ENCODE measurements around the gene DLGAP3.
"Not testable (repeated sequence)": the region's sequence is repeated elsewhere in the genome, so short reads cannot be mapped to it uniquely, and the experiment has no call there.

DLGAP3 gene

DNA sequence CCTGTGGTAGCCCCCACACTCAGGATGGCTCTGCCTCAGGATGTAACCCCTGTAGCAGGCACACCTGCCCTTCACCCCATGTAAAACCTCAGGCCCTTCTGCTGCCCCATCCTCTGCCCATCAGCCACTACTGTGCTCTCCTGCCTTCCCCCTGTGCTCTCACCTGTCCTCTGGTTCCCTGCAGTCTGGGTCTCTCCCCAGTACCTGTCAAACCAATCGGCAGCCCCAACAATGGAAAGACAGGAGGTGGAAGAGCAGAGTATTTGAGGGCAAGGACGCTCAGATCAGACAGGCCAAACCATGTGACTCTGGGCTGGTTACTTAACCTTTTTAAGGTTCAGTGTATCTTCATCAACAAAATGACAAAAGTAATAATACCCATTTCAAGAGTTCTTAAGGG, 100.8 kb downstream of the DLGAP3 start:
- no peak for DNase-seq

DNA sequence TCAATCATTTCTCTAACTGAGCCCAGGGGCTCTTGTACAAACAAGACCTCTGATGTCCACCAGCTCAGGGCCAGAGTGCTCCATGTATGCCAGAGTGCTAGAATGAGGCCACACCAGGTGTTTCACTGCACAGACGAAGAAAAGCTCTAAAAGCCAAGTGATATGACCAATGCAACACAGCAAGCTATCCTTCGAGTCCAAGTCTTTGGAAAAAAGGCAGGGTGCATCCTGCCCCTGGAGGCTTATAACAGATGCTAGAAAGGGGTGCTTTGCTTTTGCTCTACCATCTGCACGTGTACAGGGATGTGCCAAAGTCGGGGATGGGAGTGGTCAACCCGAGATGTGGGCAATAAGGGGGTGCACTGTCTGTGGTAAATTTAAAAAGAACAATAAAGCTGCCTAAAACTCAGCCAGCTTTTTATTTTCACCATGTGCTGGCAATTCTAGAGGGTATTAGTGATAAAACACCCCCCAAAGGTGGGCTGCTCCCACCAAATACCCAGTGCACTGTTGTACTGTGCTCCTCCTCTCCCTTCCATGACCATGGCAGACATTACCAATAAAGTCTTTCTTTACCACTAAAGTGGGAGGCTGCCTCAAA, 102.0 kb downstream of the DLGAP3 start:
- no peak for DNase-seq

DNA sequence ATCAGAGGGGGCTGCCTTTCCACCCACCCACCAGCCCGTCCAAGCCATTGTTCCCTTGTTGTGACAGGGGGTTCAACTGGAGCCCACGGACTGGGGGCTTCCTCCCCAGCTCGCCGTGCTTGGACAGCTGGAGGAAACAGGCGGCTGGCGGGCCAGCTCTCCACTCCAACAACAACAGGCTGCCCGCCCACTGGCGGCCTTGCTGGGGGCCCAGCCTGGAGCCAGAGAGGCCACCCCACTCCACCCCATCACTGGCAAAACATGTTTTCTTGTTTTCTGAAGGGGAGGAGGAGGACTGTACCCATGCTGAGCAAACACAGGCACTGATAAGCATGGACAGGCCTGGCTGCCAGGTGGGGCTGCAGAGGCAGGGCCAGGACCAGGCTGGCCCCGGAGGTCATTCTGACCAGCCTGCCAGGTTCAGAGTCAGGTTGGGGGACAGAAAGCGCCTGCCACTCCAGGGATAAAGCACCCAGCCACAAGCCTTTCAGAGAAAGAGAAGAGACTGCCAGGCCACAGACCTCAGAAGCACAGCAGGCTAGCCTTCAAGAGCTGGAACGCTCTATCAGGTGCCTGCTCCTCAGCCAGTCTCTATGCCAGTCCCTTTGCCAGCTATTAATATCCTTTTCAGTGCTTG, 103.9 kb downstream of the DLGAP3 start:
- DNase-seq = no peak

DNA sequence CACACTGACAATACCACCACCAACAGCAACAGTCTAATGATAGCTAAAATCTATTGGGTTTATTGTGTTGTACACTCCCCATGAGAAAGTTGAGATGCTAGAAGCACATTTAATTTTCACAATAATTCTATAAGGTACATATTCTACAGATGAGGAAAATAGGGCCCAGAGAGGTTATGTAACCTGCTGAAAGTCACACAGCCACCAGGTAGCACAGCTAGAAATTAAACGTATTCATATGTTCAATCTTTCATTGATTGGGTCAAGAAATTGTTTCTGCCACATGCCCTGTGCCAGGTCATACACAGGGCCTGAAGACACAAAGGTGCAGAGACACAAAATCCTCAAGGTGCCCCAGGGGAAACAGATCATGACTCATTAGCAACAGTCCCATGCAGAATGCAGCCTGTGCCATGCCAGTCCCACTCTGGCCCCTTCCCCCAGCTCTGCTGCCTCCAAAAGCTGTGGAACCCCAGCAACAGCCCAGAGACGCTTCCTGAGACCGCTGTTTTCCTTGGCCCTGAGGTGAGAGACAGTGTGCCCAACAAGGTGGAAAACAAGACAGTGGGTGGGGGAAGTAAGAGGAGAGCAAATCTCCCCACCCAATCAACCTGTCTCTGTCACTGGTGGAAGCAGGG, 104.5 kb downstream of the DLGAP3 start:
- no peak for DNase-seq

DNA sequence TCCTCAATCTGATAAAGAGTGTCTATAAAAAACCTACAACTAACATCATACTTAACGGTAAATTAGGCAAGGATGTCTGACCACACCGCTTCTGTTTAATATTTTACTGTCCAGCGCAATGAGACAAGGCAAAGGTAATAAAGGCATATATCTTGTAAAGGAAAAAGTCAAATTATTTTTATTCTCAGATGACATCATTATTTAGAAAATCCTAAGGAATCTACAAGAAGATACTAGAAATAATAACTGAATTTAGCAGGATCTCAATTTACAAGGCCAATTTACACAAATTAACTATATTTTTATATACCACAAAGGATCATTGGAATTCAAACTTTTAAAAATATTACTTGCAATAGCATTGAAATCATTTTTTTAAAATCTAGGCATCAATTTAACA, 107.2 kb downstream of the DLGAP3 start:
- no peak for DNase-seq

DNA sequence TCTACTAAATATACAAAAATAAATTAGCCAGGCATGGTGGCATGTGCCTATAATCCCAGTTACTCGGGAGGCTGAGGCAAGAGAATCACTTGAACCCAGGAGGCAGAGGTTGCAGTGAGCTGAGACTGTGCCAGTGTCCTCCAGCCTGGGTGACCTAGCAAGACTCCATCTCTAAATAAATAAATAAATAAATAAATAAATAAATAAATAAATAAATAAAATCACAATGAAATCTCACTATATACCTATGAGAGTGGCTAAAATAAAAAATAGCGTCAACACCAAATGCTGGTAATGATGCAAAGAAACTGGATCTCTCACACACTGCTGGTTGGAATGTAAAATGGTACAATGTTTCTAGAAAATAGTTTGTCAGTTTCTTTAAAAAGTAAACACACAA, 110.6 kb downstream of the DLGAP3 start:
- not testable (repeated sequence) for DNase-seq

DNA sequence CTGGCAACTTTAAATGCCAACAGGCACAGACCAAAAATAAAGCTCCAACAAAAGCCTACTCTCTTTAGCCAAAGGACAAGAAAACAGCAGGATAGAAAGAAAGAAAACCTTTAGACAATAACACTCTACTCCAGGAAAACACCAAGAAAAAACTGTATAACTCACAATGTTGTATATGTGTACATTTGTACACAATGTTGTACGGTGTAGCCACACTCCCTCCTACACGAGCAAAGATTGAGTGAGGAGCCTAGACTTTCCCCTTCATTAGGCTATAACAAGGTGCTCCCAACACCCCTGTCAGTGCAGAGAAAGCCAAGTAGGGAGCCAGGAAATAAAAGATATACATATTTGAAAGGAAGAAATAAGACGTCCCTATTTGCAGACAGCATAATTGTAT, 112.7 kb downstream of the DLGAP3 start:
- DNase-seq = no peak

DNA sequence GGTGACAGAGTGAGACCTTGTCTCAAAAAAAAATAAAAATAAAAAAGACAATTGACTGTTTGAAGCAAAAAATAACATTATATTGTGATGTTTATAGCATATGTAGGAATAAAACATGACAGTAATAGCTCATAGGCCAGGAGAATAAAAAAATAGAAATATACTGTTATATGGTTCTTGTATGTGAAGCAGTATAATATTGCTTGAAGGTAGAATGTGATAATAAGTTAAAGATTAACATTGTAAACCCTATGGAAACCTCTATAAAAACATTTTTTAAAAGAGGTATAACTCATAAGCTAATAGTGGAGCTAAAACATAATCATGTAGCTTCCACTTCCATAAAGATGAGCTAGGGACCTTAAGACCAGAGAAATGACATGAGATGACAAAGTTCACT, 113.1 kb downstream of the DLGAP3 start:
- no peak for DNase-seq

All from activated naive CD4-positive, alpha-beta T cell (primary cell).